Caco-2 (cell line): ENCODE measurements around the gene LPAR1. TPM values are rescaled to one million over a fixed set of nuclear protein-coding genes. Genes with fewer than 3 reads are reported as not detected.

ENCODE experiments used
- Bru-seq: library from RNA; stranded (reverse); fragments of 400-500 nt; gene quantifications from one replicate; lab custom pipeline; 2021; lab: Mats Ljungman, UMichigan
- BruChase-seq, 2 experiments: library from RNA; stranded (reverse); fragments of 400-500 nt; gene quantifications; one replicate each; lab custom pipeline; 2021; lab: Mats Ljungman, UMichigan
- BruUV-seq: library from RNA; stranded (reverse); fragments of 400-500 nt; replicated peaks from 2 replicates; lab custom pipeline; 2021; lab: Mats Ljungman, UMichigan
- CTCF ChIA-PET: fragments of 300-600 bp; sonication (Branson Sonifier 250); formaldehyde crosslinking; loops from one replicate; lab custom pipeline; 2022; ENCODE audit warnings: antibody characterized with exemption; lab: Charles Lee
- POLR2A ChIA-PET: fragments of 300-600 bp; sonication (Branson Sonifier 250); formaldehyde crosslinking; loops from one replicate; lab custom pipeline; 2022; ENCODE audit warnings: antibody characterized with exemption; lab: Charles Lee
- DNase-seq, 2 experiments: peaks; one replicate each; pipeline versions ENCODE4 v3.0.0 to v3.0.0-alpha.2; 2020 to 2022
- H3K27me3 ChIP-seq: replicated peaks from 2 replicates; pipeline ENCODE4 v1.6.0; 2011; ENCODE audit warnings: low read length; ENCODE audit not compliant: control insufficient read depth, insufficient read depth
- H3K36me3 ChIP-seq: 2 replicates; pipeline ENCODE4 v1.5.1; 2011; ENCODE audit warnings: low read length; ENCODE audit not compliant: control insufficient read depth, insufficient read depth
- H3K4me1 ChIP-seq: fragments of 250-450 bp; sonication (Bioruptor Pico); 2 replicates; pipeline ENCODE4 v1.5.1; 2020; ENCODE audit warnings: mild to moderate bottlenecking
- H3K4me3 ChIP-seq: 2 replicates; pipeline ENCODE4 v1.5.1; 2011; ENCODE audit warnings: low read depth, mild to moderate bottlenecking, control low read depth, low read length
- H3K9me3 ChIP-seq: fragments of 250-450 bp; sonication (Bioruptor Pico); 2 replicates; pipeline ENCODE4 v1.5.1; 2020; ENCODE audit warnings: mild to moderate bottlenecking, moderate library complexity
- H3K27ac Mint-ChIP-seq: one replicate; pipeline ENCODE4 v1.8.0; 2022; ENCODE audit warnings: mixed read lengths; ENCODE audit not compliant: unreplicated experiment
- H3K27me3 Mint-ChIP-seq: one replicate; pipeline ENCODE4 v1.8.0; 2022; ENCODE audit warnings: mixed read lengths; ENCODE audit not compliant: insufficient read depth, unreplicated experiment
- H3K36me3 Mint-ChIP-seq: one replicate; pipeline ENCODE4 v1.8.0; 2022; ENCODE audit warnings: mild to moderate bottlenecking, mixed read lengths; ENCODE audit not compliant: insufficient read depth, unreplicated experiment
- H3K4me1 Mint-ChIP-seq: one replicate; pipeline ENCODE4 v1.8.0; 2022; ENCODE audit warnings: low read depth, mixed read lengths; ENCODE audit not compliant: unreplicated experiment
- H3K4me3 Mint-ChIP-seq: one replicate; pipeline ENCODE4 v1.8.0; 2022; ENCODE audit warnings: mild to moderate bottlenecking, moderate library complexity, mixed read lengths; ENCODE audit not compliant: unreplicated experiment
- H3K9me3 Mint-ChIP-seq: one replicate; pipeline ENCODE4 v1.8.0; 2022; ENCODE audit warnings: mixed read lengths; ENCODE audit not compliant: unreplicated experiment
- intact Hi-C: fragments of 100-400 bp; cut with micrococcal nuclease; formaldehyde crosslinking; loops from one replicate; pipeline ENCODE4 v1.10.0; 2022; ENCODE audit not compliant: unreplicated experiment
- long read RNA-seq: library from polyadenylated mRNA; stranded (forward); transcript quantifications from one replicate; pipeline ENCODE4 v2.0.0, GENCODE V29; 2022
- total RNA-seq: library from RNA; stranded (reverse); gene quantifications from 2 replicates; pipeline ENCODE4 v1.2.3, GENCODE V29; 2022
- TF ChIP-seq, protein P1 (sequence below), 2 experiments: fragments of 200-600 bp in 1 of 2; IDR thresholded peaks; 1 replicate in 1 of 2; 2 replicates in 1 of 2; pipeline versions ENCODE4 v1.5.1 to v1.8.0; 2011 to 2022; ENCODE audit warnings: antibody characterized with exemption in 1 of 2, control low read depth in 1 of 2, inconsistent platforms in 1 of 2, low read depth in 1 of 2, low read length in 1 of 2, mild to moderate bottlenecking in 1 of 2, moderate library complexity in 1 of 2; ENCODE audit not compliant: insufficient read depth in 1 of 2, severe bottlenecking in 1 of 2, unreplicated experiment in 1 of 2

LPAR1 gene, protein sequence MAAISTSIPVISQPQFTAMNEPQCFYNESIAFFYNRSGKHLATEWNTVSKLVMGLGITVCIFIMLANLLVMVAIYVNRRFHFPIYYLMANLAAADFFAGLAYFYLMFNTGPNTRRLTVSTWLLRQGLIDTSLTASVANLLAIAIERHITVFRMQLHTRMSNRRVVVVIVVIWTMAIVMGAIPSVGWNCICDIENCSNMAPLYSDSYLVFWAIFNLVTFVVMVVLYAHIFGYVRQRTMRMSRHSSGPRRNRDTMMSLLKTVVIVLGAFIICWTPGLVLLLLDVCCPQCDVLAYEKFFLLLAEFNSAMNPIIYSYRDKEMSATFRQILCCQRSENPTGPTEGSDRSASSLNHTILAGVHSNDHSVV
- total RNA-seq (19.8 and 20.3 TPM in 2 replicates), Bru-seq, nascent RNA (percentile 84 among the genes with signal in this experiment), BruChase-seq, experiment 1, labeled RNA remaining after a 2-hour chase (percentile 77 among the genes with signal in this experiment), BruChase-seq, experiment 2, labeled RNA remaining after a 6-hour chase (percentile 72 among the genes with signal in this experiment)
- long read RNA-seq, partial matches to known transcripts, result 1 of 21 reads
- long read RNA-seq, other reads (novel, unspliced or antisense), result 16 of 21 reads

DNA sequence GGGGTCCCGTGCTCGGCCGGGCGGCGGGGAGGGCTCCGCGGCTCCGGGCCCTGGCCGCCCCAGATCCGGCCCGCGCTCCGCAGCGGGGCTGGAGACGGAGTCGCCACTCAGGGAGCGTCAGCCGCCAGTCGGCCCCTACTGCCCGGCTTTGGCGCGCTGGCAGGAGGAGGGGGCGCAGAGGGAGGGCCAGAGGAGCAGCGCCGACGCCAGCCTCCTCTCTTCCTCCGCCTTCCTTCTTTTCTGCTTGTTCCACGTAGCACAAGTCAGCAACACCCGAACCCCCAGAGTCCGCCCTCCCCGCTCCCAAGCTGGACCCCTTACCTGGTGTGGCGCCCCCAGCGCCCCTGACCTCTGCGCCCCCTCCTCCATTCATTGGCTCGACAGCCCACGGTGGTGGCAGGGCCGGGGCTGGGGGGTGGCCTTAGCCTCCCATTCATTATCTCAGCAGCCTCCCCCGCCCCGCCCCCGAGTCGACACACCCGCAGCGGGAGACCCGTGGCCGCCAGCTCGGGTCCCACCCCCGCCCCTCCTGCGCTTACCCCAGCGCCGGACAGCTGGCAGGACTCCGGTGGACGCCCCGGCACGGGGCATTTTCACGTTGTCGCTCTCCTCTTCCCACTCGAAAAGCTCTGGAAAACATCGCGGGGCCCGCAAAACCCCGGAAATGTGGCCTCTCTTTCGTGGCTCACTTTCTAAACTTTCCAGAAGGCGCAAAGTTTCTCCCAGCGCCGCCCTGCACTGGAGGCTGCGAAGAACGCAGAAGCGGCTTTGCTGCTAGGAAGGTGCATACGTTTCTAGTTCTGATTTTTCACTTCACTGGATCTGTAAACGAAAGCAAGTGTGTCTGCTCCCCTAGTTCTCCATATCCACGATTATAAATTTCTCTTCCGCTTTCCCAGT is at the start of gene LPAR1:
LPAR1 (minus strand) TSS at position 140 of the 900 bp plus-strand sequence. CDS start 66,353 bp downstream, outside the sequence.
- POLR2A ChIA-PET, result interaction anchor here (0.7 kb wide), 2 partner anchors 28 to 338 kb away, joined by 5 to 12 read pairs; no protein-coding TSS in a partner anchor
- Histone ChIP-seq H3K9me3 (no peaks in the 10 kb centered on the region), H3K4me1 (peaks cover 9% of the 10 kb centered on the region; the same call in 1 of the 2 replicates), H3K36me3 (no peaks in the 10 kb centered on the region), H3K27me3 (no peaks in the 10 kb centered on the region), H3K4me3 (peak within 1 kb of the TSS; percentile 58)
- Mint-ChIP-seq H3K27ac (peak within 1 kb of the TSS; percentile 95), H3K36me3 (peaks cover 6% of the 10 kb centered on the region), H3K27me3 (no peaks in the 10 kb centered on the region), H3K4me1 (peaks cover 27% of the 10 kb centered on the region), H3K4me3 (peak within 1 kb of the TSS; percentile 100), H3K9me3 (no peaks in the 10 kb centered on the region)
- intact Hi-C loops, result loop anchor here (1.0 to 5.0 kb wide), 8 partner anchors 68 to 400 kb away; no protein-coding TSS in a partner anchor
- no TSS peak for BruUV-seq
- DNase-seq, result peak; percentile 66 to 76
- CTCF ChIA-PET, result interaction anchor here (0.9 kb wide), 1 partner anchor 12 kb away, joined by 4 read pairs; no protein-coding TSS in a partner anchor
- TF ChIP-seq, protein P1, sequence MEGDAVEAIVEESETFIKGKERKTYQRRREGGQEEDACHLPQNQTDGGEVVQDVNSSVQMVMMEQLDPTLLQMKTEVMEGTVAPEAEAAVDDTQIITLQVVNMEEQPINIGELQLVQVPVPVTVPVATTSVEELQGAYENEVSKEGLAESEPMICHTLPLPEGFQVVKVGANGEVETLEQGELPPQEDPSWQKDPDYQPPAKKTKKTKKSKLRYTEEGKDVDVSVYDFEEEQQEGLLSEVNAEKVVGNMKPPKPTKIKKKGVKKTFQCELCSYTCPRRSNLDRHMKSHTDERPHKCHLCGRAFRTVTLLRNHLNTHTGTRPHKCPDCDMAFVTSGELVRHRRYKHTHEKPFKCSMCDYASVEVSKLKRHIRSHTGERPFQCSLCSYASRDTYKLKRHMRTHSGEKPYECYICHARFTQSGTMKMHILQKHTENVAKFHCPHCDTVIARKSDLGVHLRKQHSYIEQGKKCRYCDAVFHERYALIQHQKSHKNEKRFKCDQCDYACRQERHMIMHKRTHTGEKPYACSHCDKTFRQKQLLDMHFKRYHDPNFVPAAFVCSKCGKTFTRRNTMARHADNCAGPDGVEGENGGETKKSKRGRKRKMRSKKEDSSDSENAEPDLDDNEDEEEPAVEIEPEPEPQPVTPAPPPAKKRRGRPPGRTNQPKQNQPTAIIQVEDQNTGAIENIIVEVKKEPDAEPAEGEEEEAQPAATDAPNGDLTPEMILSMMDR (IDR thresholded peaks at IDR 0.05; ENCODE audit: insufficient read depth in 1 of 2, low read depth in 1 of 2, low read length in 1 of 2, severe bottlenecking in 1 of 2, unreplicated experiment in 1 of 2), result no peak

- Histone ChIP-seq H3K4me3 (no peak overlapping the region), H3K9me3 (no peaks in the 10 kb centered on the region), H3K36me3 (no peaks in the 10 kb centered on the region), H3K27me3 (no peaks in the 10 kb centered on the region), H3K4me1 (no peaks in the 10 kb centered on the region)
- ChIA-PET POLR2A (no interaction called here), CTCF (no interaction called here)
- no peaks in the 10 kb centered on the region for H3K4me1 Mint-ChIP-seq
- TF ChIP-seq, protein P1 (IDR thresholded peaks at IDR 0.05; ENCODE audit: insufficient read depth in 1 of 2, low read depth in 1 of 2, low read length in 1 of 2, severe bottlenecking in 1 of 2, unreplicated experiment in 1 of 2), result no peak
- BruUV-seq, result no TSS peak
- DNase-seq, result no peak
- H3K9me3 Mint-ChIP-seq, result no peaks in the 10 kb centered on the region
- H3K27ac Mint-ChIP-seq, result no peak overlapping the region
- H3K4me3 Mint-ChIP-seq, result no peak overlapping the region
- H3K27me3 Mint-ChIP-seq, result peaks cover 5% of the 10 kb centered on the region
- intact Hi-C loops, result no loop called here
- H3K36me3 Mint-ChIP-seq, result no peaks in the 10 kb centered on the region
These were observed 40.2 kb upstream of the LPAR1 start for GRCh38 chr9:111078391-111079038.
